ENCODE data around the gene GUCY1B1.

The GUCY1B1 gene

DNA sequence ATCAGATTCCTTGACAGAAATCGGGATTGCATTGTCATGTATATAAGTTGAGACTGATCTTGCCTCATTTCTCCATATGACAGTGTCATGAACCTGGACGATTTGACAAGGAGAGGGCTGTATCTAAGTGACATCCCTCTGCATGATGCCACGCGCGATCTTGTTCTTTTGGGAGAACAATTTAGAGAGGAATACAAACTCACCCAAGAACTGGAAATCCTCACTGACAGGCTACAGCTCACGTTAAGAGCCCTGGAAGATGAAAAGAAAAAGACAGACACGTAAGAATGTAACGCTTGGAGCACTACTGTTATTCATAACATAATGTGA, 40.9 kb downstream of the GUCY1B1 start:
- no peak overlapping the region for H3K4me3 ChIP-seq (ENCODE audit: control insufficient read depth, low read depth, low read length)
- no peak for DNase-seq (ENCODE audit: low read depth)
- TF ChIP-seq, protein P1, sequence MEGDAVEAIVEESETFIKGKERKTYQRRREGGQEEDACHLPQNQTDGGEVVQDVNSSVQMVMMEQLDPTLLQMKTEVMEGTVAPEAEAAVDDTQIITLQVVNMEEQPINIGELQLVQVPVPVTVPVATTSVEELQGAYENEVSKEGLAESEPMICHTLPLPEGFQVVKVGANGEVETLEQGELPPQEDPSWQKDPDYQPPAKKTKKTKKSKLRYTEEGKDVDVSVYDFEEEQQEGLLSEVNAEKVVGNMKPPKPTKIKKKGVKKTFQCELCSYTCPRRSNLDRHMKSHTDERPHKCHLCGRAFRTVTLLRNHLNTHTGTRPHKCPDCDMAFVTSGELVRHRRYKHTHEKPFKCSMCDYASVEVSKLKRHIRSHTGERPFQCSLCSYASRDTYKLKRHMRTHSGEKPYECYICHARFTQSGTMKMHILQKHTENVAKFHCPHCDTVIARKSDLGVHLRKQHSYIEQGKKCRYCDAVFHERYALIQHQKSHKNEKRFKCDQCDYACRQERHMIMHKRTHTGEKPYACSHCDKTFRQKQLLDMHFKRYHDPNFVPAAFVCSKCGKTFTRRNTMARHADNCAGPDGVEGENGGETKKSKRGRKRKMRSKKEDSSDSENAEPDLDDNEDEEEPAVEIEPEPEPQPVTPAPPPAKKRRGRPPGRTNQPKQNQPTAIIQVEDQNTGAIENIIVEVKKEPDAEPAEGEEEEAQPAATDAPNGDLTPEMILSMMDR (IDR thresholded peaks at IDR 0.05; ENCODE audit: control insufficient read depth, insufficient read depth, low read depth, low read length, missing control alignments) = no peak

DNA sequence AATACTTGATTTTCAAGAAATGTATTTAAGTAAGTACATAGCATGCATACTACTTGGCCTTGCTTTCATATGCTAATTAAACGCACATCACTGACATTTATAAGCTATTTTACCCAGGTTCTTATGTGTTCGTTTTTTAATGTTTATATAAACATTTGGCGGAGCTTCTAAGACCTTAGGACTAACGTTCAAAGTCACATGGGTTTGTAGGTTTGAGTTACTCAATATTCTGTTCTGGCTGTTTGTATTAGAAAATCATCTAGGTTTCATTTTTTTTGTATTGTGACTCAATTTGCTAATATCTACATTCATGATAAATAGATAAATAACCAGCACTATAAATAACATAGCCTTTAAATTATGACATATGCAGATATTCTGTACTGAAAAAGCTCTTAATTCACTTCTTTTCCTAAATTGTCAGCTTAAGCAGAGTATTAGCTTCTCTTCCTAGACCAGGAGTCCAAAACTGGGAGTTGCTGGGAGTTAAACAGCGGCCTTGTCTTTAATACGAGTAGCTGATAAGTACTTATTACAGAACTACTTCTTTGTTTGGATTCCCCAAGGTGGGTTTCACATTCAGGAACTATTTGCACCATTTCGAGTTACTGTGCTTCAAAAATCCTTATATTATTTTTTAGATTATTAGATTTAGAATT, 42.0 kb downstream of the GUCY1B1 start:
- no peak overlapping the region for H3K4me3 ChIP-seq (ENCODE audit: control insufficient read depth, low read depth, low read length)
- TF ChIP-seq, protein P1 (IDR thresholded peaks at IDR 0.05; ENCODE audit: control insufficient read depth, insufficient read depth, low read depth, low read length, missing control alignments) = no peak
- DNase-seq (ENCODE audit: low read depth) = no peak

DNA sequence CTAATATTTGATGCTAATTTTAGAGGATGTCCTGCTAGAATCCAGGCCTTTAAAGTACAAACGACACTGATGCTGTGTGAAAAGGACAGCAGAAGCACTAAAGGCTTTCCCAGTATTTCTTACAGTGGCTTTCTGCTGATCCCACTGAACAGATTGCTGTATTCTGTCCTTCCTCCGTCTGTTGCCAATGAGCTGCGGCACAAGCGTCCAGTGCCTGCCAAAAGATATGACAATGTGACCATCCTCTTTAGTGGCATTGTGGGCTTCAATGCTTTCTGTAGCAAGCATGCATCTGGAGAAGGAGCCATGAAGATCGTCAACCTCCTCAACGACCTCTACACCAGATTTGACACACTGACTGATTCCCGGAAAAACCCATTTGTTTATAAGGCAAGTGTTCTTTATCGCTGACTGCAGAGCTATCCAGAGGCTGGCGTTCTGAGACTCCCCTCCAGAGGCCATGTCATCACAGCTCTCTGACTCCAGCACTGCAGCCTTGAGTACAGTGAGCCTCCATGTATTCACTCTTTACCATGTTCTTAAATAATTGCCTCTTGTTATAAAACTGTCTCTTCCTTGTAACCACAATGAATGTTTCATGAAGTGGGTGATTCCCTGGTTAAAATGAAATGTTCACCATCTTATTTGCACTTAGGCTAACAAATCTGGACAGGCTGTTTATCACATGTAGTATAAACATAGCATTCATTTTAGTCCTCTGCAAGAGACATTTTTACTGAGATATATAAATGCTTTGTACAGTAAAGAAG, 43.6 kb downstream of the GUCY1B1 start:
- DNase-seq (ENCODE audit: low read depth) = no peak
- H3K4me3 ChIP-seq (ENCODE audit: control insufficient read depth, low read depth, low read length) = no peak overlapping the region
- TF ChIP-seq, protein P1 (IDR thresholded peaks at IDR 0.05; ENCODE audit: control insufficient read depth, insufficient read depth, low read depth, low read length, missing control alignments) = no peak

DNA sequence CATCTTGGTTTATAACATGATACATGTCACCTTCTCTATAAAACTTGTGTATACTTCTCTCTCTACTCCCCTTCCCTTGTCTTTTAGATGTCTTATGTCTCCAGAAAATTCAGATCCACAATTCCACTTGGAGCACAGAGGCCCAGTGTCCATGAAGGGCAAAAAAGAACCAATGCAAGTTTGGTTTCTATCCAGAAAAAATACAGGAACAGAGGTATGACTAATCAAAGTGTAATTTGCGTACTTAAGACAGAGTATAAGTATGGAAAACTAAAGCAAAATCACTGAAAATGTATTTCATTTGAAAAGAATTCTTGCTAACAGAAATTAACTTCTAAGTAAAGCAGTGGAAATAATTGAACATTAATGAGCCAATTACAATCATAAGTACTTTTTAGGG, 46.2 kb downstream of the GUCY1B1 start:
- no peak overlapping the region for H3K4me3 ChIP-seq (ENCODE audit: control insufficient read depth, low read depth, low read length)
- TF ChIP-seq, protein P1 (IDR thresholded peaks at IDR 0.05; ENCODE audit: control insufficient read depth, insufficient read depth, low read depth, low read length, missing control alignments) = no peak
- DNase-seq (ENCODE audit: low read depth) = no peak

DNA sequence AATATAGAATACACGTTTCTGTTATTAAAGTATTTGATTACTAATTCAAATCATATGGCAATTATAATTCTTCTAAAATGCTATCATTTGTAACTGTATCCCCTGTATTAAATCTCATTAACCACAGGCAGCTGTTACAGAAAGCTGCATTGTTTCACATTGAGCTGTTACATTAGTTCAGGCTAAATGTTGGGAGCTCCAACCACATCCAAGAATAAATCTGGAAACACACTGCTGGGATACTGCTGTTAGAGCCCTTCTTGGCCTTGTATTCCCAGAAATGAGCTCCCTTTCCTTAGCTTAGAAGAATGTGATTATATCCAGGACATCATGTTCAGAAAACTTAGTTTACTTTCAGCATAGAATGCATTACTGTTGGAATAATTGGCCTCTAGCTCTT, 48.2 kb downstream of the GUCY1B1 start:
- TF ChIP-seq, protein P1 (IDR thresholded peaks at IDR 0.05; ENCODE audit: control insufficient read depth, insufficient read depth, low read depth, low read length, missing control alignments) = no peak
- DNase-seq (ENCODE audit: low read depth) = peak; percentile 54

DNA sequence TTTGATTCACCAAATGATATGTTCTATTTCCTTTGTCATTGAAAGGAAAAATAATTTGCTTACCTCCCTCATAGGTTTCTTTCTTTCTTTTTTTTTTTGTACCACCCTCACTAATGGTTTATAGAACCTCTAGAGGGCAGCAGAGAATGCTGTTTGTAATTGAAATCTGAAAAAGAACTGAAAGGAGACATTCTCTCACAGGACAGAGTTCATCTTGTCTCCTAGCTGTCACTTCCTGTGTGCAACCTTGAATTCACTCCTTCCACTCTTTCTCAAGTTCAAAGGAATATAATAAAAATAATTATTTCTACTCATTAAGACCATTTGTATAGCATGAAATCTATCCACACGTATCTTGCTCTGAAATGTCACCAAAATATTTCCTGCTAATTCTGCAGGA, 51.0 kb downstream of the GUCY1B1 start:
- H3K4me3 ChIP-seq (ENCODE audit: control insufficient read depth, low read depth, low read length) = no peak overlapping the region
- peak; percentile 67 for DNase-seq (ENCODE audit: low read depth)
- TF ChIP-seq, protein P1 (IDR thresholded peaks at IDR 0.05; ENCODE audit: control insufficient read depth, insufficient read depth, low read depth, low read length, missing control alignments) = peak; percentile 60

More for the DNA sequence above, 48.2 kb downstream of the GUCY1B1 start:
- H3K4me3 ChIP-seq (ENCODE audit: control insufficient read depth, low read depth, low read length) = no peak overlapping the region
